ENCODE data around the gene BCAS3. TPM values are rescaled to one million over a fixed set of nuclear protein-coding genes. Genes with fewer than 3 reads are reported as not detected.

The BCAS3 gene
- total RNA-seq, 1 donor from 2014 or later: 15.6 TPM

GRCh38 chr17:61399131-61400065 is 721.7 kb downstream of the BCAS3 start, which contains the start of gene TBX2:
TBX2 (plus strand) TSS chr17:61399843; CDS start chr17:61400177, 334 bp downstream.
- ATAC-seq (ENCODE audit: poor library complexity) (peak; percentile 70), DNase-seq (peak; percentile 91)
- intact Hi-C loops (cut with DNase I): loop anchor here (10.0 kb wide), 1 partner anchor 395 kb away; no protein-coding TSS in a partner anchor

- peak; percentile 46 for DNase-seq
- no peak for ATAC-seq (ENCODE audit: poor library complexity)
- intact Hi-C loops (cut with DNase I): no loop called here
Observed at GRCh38 chr17:61400066-61400716, 722.5 kb downstream of the BCAS3 start.

DNA sequence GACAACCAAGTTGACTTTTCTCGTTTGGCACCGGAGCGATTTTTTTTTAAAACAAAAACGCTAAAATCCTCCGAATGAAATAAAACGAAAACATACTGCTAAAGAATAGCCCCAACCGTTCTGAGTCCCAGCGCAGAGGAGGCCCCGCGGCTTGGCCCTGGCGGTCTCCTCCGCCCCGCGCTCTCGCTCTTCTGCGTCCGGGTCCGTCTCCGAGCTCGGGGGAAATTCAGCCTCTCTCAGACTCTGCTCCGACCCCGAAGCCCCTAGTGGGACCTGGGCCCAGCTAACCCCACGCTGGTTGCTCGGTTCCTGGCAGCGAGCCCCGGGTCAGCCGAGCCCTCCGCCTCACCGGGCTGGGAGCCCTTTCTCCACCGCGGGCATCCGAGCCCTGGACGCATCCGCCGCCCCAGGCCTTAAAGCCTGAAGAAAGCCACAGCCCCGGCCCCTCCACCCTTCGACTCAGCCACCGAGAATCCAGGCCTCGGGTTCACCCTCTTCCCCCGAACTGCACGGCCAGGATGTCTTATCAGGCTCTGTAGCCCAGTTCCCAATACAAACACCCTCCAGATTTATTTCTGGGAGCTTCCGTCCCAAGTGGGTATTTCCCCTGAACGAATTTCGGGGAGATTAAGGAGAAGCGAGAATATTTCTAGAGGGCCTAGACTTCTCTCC is 723.2 kb downstream of the BCAS3 start:
- ATAC-seq (ENCODE audit: poor library complexity) (no peak), DNase-seq (peak; percentile 44)
- intact Hi-C loops (cut with DNase I): no loop called here

DNA sequence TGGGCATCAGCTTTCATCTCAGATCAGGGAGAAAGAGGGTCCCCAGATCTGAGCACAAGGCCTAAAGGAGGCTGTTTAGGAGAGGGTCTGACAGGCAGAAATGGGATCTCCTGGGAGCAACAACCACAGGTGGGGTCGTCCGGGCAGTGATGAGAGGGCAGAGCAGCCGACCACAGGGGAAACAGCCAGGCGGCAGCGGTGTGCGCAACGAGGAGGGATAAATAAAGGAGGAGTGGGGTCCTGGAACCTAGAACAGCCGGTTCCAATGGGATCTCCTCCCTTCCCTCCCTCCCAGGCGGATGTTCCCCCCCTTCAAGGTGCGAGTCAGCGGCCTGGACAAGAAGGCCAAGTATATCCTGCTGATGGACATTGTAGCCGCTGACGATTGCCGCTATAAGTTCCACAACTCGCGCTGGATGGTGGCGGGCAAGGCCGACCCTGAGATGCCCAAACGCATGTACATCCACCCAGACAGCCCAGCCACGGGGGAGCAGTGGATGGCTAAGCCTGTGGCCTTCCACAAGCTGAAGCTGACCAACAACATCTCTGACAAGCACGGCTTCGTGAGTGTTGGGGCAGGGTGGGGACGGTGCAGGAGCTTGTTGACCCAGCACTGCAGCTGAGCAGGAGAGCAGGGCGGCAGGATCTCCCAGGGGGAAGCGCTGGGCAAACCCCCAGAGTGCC is 723.9 kb downstream of the BCAS3 start:
- intact Hi-C loops (cut with DNase I): no loop called here
- no peak for ATAC-seq (ENCODE audit: poor library complexity)
- peak; percentile 19 for DNase-seq

- ATAC-seq (ENCODE audit: poor library complexity) (no peak), DNase-seq (no peak)
- intact Hi-C loops (cut with DNase I): no loop called here
Observed at GRCh38 chr17:61402073-61402541, 724.5 kb downstream of the BCAS3 start.

- ATAC-seq (ENCODE audit: poor library complexity) (no peak), DNase-seq (peak; percentile 53)
- intact Hi-C loops (cut with DNase I): no loop called here
Observed at GRCh38 chr17:61402978-61403800, 725.5 kb downstream of the BCAS3 start.

- ATAC-seq (ENCODE audit: poor library complexity) (no peak), DNase-seq (peak; percentile 38)
- intact Hi-C loops (cut with DNase I): no loop called here
Observed at GRCh38 chr17:61403801-61404662, 726.4 kb downstream of the BCAS3 start.

DNA sequence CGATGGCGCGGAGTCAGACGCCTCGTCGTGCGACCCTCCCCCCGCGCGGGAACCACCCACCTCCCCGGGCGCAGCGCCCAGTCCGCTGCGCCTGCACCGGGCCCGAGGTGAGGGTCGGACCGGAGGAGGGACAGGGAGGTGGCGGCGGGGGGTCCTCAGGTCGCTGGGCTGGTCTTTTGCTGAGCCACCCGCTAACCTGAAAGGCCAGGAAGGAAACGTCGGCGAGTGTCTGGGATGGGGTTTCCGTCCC is 726.9 kb downstream of the BCAS3 start:
- DNase-seq (peak; percentile 30), ATAC-seq (ENCODE audit: poor library complexity) (no peak)
- intact Hi-C loops (cut with DNase I): no loop called here

GRCh38 chr17:61404913-61405685 is 727.4 kb downstream of the BCAS3 start:
- intact Hi-C loops (cut with DNase I): no loop called here
- no peak for ATAC-seq (ENCODE audit: poor library complexity)

GRCh38 chr17:61405686-61406536 is 728.3 kb downstream of the BCAS3 start:
- ATAC-seq (ENCODE audit: poor library complexity): no peak
- intact Hi-C loops (cut with DNase I): no loop called here

More at GRCh38 chr17:61404913-61405685, 727.4 kb downstream of the BCAS3 start:
- DNase-seq: peak; percentile 37

GRCh38 chr17:61406537-61406845 is 728.8 kb downstream of the BCAS3 start:
- ATAC-seq (ENCODE audit: poor library complexity) (no peak), DNase-seq (no peak)
- intact Hi-C loops (cut with DNase I): no loop called here

More at GRCh38 chr17:61405686-61406536, 728.3 kb downstream of the BCAS3 start:
- peak; percentile 38 for DNase-seq

- DNase-seq (peak; percentile 36), ATAC-seq (ENCODE audit: poor library complexity) (no peak)
- intact Hi-C loops (cut with DNase I): no loop called here
Observed at GRCh38 chr17:61406971-61407911, 729.6 kb downstream of the BCAS3 start.

DNA sequence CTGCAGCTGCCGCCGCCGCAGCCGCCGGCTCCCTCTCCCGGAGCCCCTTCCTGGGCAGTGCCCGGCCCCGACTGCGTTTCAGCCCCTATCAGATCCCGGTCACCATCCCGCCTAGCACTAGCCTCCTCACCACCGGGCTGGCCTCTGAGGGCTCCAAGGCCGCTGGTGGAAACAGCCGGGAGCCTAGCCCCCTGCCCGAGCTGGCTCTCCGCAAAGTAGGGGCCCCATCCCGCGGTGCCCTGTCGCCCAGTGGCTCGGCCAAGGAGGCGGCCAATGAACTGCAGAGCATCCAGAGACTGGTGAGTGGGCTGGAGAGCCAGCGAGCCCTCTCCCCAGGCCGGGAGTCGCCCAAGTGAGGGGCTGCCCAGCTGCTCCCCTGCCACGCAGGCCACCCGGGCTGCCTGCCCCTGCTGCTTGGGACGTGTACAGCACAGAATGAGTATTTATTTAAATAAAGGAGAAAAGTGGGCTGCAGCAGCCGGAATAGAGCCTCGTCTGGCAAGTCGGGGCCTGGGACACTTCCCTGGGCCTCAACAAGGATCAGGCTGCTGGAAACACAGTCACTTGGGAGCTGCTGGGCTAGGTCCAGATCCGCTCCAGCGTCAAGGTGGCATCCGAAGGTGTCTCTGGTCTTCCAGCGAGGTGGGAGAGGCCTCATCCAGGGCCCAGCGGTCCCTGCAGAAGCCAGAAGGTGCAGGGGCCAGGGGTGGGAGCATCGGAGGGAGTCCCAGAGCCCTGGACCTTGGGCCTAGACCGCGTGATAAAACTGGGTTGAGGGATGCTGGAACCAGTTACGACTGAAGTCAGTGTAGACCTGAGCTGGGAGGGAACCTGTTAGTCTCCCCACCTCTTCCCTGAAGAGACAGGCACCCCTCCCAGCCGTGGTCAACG is 730.7 kb downstream of the BCAS3 start:
- peak; percentile 43 for DNase-seq

More for the DNA sequence above, 730.7 kb downstream of the BCAS3 start:
- ATAC-seq (ENCODE audit: poor library complexity): no peak
- intact Hi-C loops (cut with DNase I): no loop called here
